Measurements from ENCODE around the gene ANKS1B. TPM values are rescaled to one million over a fixed set of nuclear protein-coding genes. Genes with fewer than 3 reads are reported as not detected.

The ANKS1B gene
- total and polyA plus RNA-seq, 2 of the 4 experiments (the other 2 are of a cell fraction): 0.17 to 0.18 TPM

DNA sequence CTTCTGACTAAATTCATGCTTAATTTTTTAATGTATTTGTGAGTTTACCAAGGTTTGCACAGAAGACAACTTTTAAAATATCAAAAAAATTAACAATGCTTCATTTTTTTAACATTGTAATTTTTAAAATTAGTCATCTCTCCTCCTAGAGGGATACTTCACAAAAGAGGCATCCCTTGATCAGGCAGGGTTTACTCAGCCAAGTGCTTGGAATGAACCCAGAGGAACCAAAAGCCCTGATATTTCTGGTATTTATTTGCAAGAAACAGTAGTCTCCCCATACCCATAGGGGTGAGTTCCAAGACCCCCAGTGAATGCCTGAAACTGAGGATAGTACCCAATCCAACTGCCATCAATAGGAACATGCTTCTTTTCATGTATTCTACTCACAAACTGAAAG lies 284.7 kb downstream of the ANKS1B start:
- POLR2A ChIA-PET (ENCODE audit: unreplicated experiment): no interaction called here
- H2BK20ac ChIP-seq (ENCODE audit: low read depth, low read length): no peak overlapping the region

More for the DNA sequence above, 284.7 kb downstream of the ANKS1B start:
- Histone ChIP-seq H3K14ac (replicated peaks; ENCODE audit: low read depth, low read length) (no peak overlapping the region), H3K27me3 (ENCODE audit: control insufficient read depth, insufficient read depth, low read length) (no peaks in the 10 kb centered on the region), H3K27ac (ENCODE audit: insufficient read depth, low read length) (no peak overlapping the region), H2AFZ (replicated peaks; ENCODE audit: low read length, poor library complexity) (no peak overlapping the region), H4K20me1 (ENCODE audit: insufficient read depth, low read length) (no peaks in the 10 kb centered on the region), H4K8ac (ENCODE audit: low read depth in 2 of 2, low read length in 2 of 2) (no peak overlapping the region), H3K9ac (ENCODE audit: low read depth, low read length) (no peak overlapping the region), H2BK5ac (ENCODE audit: low read depth, low read length, poor library complexity, severe bottlenecking) (no peak overlapping the region), H3K4me2 (ENCODE audit: low read depth, low read length) (no peak overlapping the region), H3K9me3 (ENCODE audit: control insufficient read depth, insufficient read depth, low read length) (peaks cover 2% of the 10 kb centered on the region; the same call in 1 of the 2 replicates), H2BK15ac (ENCODE audit: low read depth, low read length) (no peak overlapping the region), H2AK5ac (ENCODE audit: low read depth, low read length) (no peak overlapping the region), H3K4me1 (ENCODE audit: control insufficient read depth, insufficient read depth, low read length) (no peaks in the 10 kb centered on the region), H4K5ac (ENCODE audit: low read depth, low read length) (no peak overlapping the region), H3K18ac (ENCODE audit: low read depth, low read length) (no peak overlapping the region), H3K56ac (ENCODE audit: extremely low read depth, insufficient read depth, low read length) (no peak overlapping the region), H3K9me1 (ENCODE audit: insufficient read depth, low read length) (no peaks in the 10 kb centered on the region), H2BK120ac (ENCODE audit: low read depth, low read length) (no peak overlapping the region), H2AK9ac (replicated peaks; ENCODE audit: low read depth, low read length, poor library complexity) (no peak overlapping the region), H3K79me1 (ENCODE audit: low read depth in 1 of 2, low read length in 2 of 2) (no peaks in the 10 kb centered on the region), H3K4me3 (ENCODE audit: insufficient read depth, low read depth, low read length) (no peak overlapping the region), H4K91ac (ENCODE audit: insufficient read depth, low read depth, low read length) (no peak overlapping the region), H3K4ac (ENCODE audit: low read depth, low read length) (no peak overlapping the region), H3K23ac (ENCODE audit: low read depth, low read length) (no peak overlapping the region), H3K36me3 (ENCODE audit: control insufficient read depth, insufficient read depth, low read length) (no peaks in the 10 kb centered on the region)
- BruUV-seq (replicated peaks): no TSS peak
- CTCF ChIA-PET: no interaction called here
- DNase-seq: no peak
- intact Hi-C loops (cut with micrococcal nuclease): no loop called here
- no peak for ATAC-seq (ENCODE audit: low read depth)
- TF ChIP-seq MAZ (IDR thresholded peaks at IDR 0.05; ENCODE audit: borderline replicate concordance, low read depth, low read length): no peak
- in situ Hi-C loops (cut with MboI; ENCODE audit: low sequenced_read_pairs): no loop called here
- dilution Hi-C loops (cut with HindIII; ENCODE audit: low sequenced_read_pairs, unreplicated experiment): no loop called here

All from IMR-90 (cell line).